HEK293 (cell line): ENCODE results near the gene PTH2.

Source experiments
- CTCF ChIP-seq: fragments of 450-650 bp; formaldehyde crosslinking; IDR thresholded peaks from 2 replicates; pipeline ENCODE4 v1.5.1; 2016; ENCODE audit warnings: missing biosample characterization, missing genetic modification characterization
- EGR2 ChIP-seq: fragments of 450-650 bp; formaldehyde crosslinking; IDR thresholded peaks from 2 replicates; pipeline ENCODE4 v1.5.1; 2016; ENCODE audit warnings: low read depth, missing biosample characterization, missing genetic modification characterization
- KLF7 ChIP-seq: fragments of 450-650 bp; formaldehyde crosslinking; IDR thresholded peaks from 2 replicates; pipeline ENCODE4 v1.5.1; 2016; ENCODE audit warnings: missing biosample characterization, missing genetic modification characterization, borderline replicate concordance
- KLF8 ChIP-seq: fragments of 450-650 bp; formaldehyde crosslinking; IDR thresholded peaks from 2 replicates; pipeline ENCODE4 v1.5.1; 2016; ENCODE audit warnings: missing biosample characterization, missing genetic modification characterization
- PRDM4 ChIP-seq: fragments of 450-650 bp; formaldehyde crosslinking; IDR thresholded peaks from 2 replicates; pipeline ENCODE4 v1.5.1; 2017; ENCODE audit warnings: missing biosample characterization, missing genetic modification characterization
- SETDB1 ChIP-seq: IDR thresholded peaks from one replicate; pipeline ENCODE4 v1.6.1; 2017; ENCODE audit warnings: mild to moderate bottlenecking, low read length, moderate library complexity, mixed read lengths; ENCODE audit not compliant: insufficient read length
- SP3 ChIP-seq: fragments of 450-650 bp; formaldehyde crosslinking; IDR thresholded peaks from 2 replicates; pipeline ENCODE4 v1.5.1; 2016; ENCODE audit warnings: missing biosample characterization, missing genetic modification characterization
- SP7 ChIP-seq: fragments of 450-650 bp; formaldehyde crosslinking; IDR thresholded peaks from 2 replicates; pipeline ENCODE4 v1.5.1; 2016; ENCODE audit warnings: missing biosample characterization, missing genetic modification characterization
- ZFHX2 ChIP-seq: fragments of 450-650 bp; formaldehyde crosslinking; conservative IDR thresholded peaks from 2 replicates; pipeline ENCODE4 v1.5.1; 2016; ENCODE audit warnings: missing biosample characterization, missing genetic modification characterization
- ZFP41 ChIP-seq: fragments of 450-650 bp; formaldehyde crosslinking; IDR thresholded peaks from 2 replicates; pipeline ENCODE4 v1.5.1; 2016; ENCODE audit warnings: missing biosample characterization, missing genetic modification characterization, borderline replicate concordance
- ZNF146 ChIP-seq: fragments of 450-650 bp; formaldehyde crosslinking; IDR thresholded peaks from 2 replicates; pipeline ENCODE4 v1.5.1; 2016; ENCODE audit warnings: missing biosample characterization, missing genetic modification characterization
- ZNF157 ChIP-seq: fragments of 450-650 bp; formaldehyde crosslinking; IDR thresholded peaks from 2 replicates; pipeline ENCODE4 v1.5.1; 2016; ENCODE audit warnings: missing biosample characterization, missing genetic modification characterization
- ZNF2 ChIP-seq: fragments of 450-650 bp; formaldehyde crosslinking; IDR thresholded peaks from 2 replicates; pipeline ENCODE4 v1.5.1; 2016; ENCODE audit warnings: missing biosample characterization, missing genetic modification characterization
- ZNF248 ChIP-seq: fragments of 450-650 bp; formaldehyde crosslinking; IDR thresholded peaks from 2 replicates; pipeline ENCODE4 v1.5.1; 2017; ENCODE audit warnings: missing biosample characterization, missing genetic modification characterization
- ZNF280D ChIP-seq: fragments of 450-650 bp; formaldehyde crosslinking; IDR thresholded peaks from 2 replicates; pipeline ENCODE4 v1.5.1; 2016; ENCODE audit warnings: missing biosample characterization, missing genetic modification characterization
- ZNF341 ChIP-seq: fragments of 450-650 bp; formaldehyde crosslinking; IDR thresholded peaks from 2 replicates; pipeline ENCODE4; 2016; ENCODE audit warnings: low read depth, missing biosample characterization, missing genetic modification characterization
- ZNF473 ChIP-seq: fragments of 450-650 bp; formaldehyde crosslinking; IDR thresholded peaks from 2 replicates; pipeline ENCODE4 v1.5.1; 2017; ENCODE audit warnings: missing biosample characterization, missing genetic modification characterization
- ZNF600 ChIP-seq: fragments of 450-650 bp; formaldehyde crosslinking; IDR thresholded peaks from 2 replicates; pipeline ENCODE4 v1.5.1; 2016; ENCODE audit warnings: missing biosample characterization, missing genetic modification characterization
- ZNF658 ChIP-seq: fragments of 450-650 bp; formaldehyde crosslinking; IDR thresholded peaks from 2 replicates; pipeline ENCODE4; 2016; ENCODE audit warnings: missing biosample characterization, missing genetic modification characterization
- ZNF660 ChIP-seq: fragments of 450-650 bp; IDR thresholded peaks from 2 replicates; pipeline ENCODE4 v1.5.1; 2018; ENCODE audit warnings: missing biosample characterization, mild to moderate bottlenecking, missing genetic modification characterization
- ZNF707 ChIP-seq: fragments of 450-650 bp; formaldehyde crosslinking; IDR thresholded peaks from 2 replicates; pipeline ENCODE4 v1.5.1; 2016; ENCODE audit warnings: missing biosample characterization, missing genetic modification characterization
- ZNF843 ChIP-seq: fragments of 450-650 bp; formaldehyde crosslinking; IDR thresholded peaks from 2 replicates; pipeline ENCODE4 v1.5.1; 2016; ENCODE audit warnings: missing biosample characterization, missing genetic modification characterization
- ZSCAN23 ChIP-seq: fragments of 450-650 bp; formaldehyde crosslinking; IDR thresholded peaks from 2 replicates; pipeline ENCODE4 v1.5.1; 2016; ENCODE audit warnings: missing biosample characterization, missing genetic modification characterization
- ZXDB ChIP-seq: fragments of 450-650 bp; formaldehyde crosslinking; IDR thresholded peaks from 2 replicates; pipeline ENCODE4 v1.5.1; 2016; ENCODE audit warnings: missing biosample characterization, missing genetic modification characterization
- TF ChIP-seq, protein P1 (sequence below): fragments of 450-650 bp; IDR thresholded peaks from 2 replicates; pipeline ENCODE4 v1.5.1; 2018; ENCODE audit warnings: missing biosample characterization, mild to moderate bottlenecking, missing genetic modification characterization
- TF ChIP-seq, protein P2 (sequence below): fragments of 450-650 bp; formaldehyde crosslinking; IDR thresholded peaks from 2 replicates; pipeline ENCODE4 v1.5.1; 2017; ENCODE audit warnings: missing biosample characterization, missing genetic modification characterization
- TF ChIP-seq, protein P3 (sequence below): fragments of 450-650 bp; formaldehyde crosslinking; IDR thresholded peaks from 2 replicates; pipeline ENCODE4 v1.5.1; 2016; ENCODE audit warnings: missing biosample characterization, missing genetic modification characterization

PTH2 gene

DNA sequence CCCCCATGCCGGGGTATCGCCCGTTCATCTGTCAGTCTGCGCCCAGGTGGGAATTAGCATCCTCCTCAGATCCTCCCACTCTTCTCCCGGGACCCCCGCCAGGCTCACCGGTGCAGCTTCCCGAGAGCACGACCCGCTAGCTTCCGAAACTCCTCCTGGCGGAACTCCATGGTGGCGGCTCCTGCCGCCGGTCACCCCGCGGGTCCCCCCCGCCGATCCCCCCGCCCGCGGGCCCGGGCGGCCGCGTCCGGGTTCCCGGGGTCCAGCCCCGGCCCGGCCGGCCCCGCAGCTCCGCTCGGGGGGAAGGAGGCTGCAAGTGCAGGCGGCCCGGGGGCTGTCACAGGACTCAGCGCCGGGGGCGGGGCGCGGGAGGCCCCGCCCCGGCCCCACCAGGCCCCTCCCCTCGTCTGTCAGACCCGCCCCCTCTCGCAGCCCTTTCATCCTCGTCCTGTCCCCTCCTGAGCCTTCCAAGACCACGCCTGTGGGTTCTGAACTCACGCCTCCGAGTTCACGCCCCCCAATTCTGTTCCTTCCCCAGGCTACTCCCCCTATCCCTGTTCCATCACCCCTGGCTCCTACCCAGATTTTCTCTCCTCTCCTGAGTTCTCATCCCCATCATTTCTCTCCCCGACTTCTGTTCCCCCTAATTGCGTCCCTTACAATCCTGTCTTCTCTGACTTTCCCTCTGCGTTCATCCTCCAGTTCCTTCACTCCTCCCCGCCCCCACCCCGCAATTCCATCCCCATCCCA, 18.1 kb upstream of the PTH2 start, which contains the start of gene SLC17A7 (continued):
- TF ChIP-seq SP7 (tag by site-specific recombination) = 0 out of 2 replicates have a peak, but pooled peaks have one; percentile 16
- TF ChIP-seq, protein P1, sequence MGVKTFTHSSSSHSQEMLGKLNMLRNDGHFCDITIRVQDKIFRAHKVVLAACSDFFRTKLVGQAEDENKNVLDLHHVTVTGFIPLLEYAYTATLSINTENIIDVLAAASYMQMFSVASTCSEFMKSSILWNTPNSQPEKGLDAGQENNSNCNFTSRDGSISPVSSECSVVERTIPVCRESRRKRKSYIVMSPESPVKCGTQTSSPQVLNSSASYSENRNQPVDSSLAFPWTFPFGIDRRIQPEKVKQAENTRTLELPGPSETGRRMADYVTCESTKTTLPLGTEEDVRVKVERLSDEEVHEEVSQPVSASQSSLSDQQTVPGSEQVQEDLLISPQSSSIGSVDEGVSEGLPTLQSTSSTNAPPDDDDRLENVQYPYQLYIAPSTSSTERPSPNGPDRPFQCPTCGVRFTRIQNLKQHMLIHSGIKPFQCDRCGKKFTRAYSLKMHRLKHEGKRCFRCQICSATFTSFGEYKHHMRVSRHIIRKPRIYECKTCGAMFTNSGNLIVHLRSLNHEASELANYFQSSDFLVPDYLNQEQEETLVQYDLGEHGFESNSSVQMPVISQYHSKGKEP (tag by site-specific recombination) = no peak
- no peak for TF ChIP-seq ZNF146 (tag by site-specific recombination)
- no peak for TF ChIP-seq ZNF248 (tag by site-specific recombination)
- TF ChIP-seq ZNF660 (tag by site-specific recombination) = no peak
- TF ChIP-seq ZNF2 = no peak
- TF ChIP-seq ZFP41 (tag by site-specific recombination) = no peak
- TF ChIP-seq SETDB1 = no peak
- TF ChIP-seq ZNF473 (tag by site-specific recombination) = no peak
- TF ChIP-seq ZNF707 = no peak
- peak; percentile 44; the same call in 1 of the 2 replicates for TF ChIP-seq KLF7 (tag by site-specific recombination)
- TF ChIP-seq ZNF843 (tag by site-specific recombination) = peak; percentile 27; the same call in 1 of the 2 replicates
- TF ChIP-seq ZSCAN23 = no peak
- TF ChIP-seq ZFHX2 (tag by site-specific recombination) = peak; percentile 72
- TF ChIP-seq ZNF157 = 0 out of 2 replicates have a peak, but pooled peaks have one; percentile 44
- peak; percentile 81 for TF ChIP-seq ZNF600 (tag by site-specific recombination)
- no peak for TF ChIP-seq PRDM4 (tag by site-specific recombination)
- 0 out of 2 replicates have a peak, but pooled peaks have one; percentile 34 for TF ChIP-seq CTCF (tag by site-specific recombination)
- TF ChIP-seq KLF8 (tag by site-specific recombination) = peak; percentile 68; the same call in 1 of the 2 replicates
- TF ChIP-seq, protein P2, sequence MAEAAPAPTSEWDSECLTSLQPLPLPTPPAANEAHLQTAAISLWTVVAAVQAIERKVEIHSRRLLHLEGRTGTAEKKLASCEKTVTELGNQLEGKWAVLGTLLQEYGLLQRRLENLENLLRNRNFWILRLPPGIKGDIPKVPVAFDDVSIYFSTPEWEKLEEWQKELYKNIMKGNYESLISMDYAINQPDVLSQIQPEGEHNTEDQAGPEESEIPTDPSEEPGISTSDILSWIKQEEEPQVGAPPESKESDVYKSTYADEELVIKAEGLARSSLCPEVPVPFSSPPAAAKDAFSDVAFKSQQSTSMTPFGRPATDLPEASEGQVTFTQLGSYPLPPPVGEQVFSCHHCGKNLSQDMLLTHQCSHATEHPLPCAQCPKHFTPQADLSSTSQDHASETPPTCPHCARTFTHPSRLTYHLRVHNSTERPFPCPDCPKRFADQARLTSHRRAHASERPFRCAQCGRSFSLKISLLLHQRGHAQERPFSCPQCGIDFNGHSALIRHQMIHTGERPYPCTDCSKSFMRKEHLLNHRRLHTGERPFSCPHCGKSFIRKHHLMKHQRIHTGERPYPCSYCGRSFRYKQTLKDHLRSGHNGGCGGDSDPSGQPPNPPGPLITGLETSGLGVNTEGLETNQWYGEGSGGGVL = peak; percentile 78
- TF ChIP-seq EGR2 (tag by site-specific recombination) = peak; percentile 61
- TF ChIP-seq SP3 (tag by site-specific recombination) = peak; percentile 79
- peak; percentile 23; the same call in 1 of the 2 replicates for TF ChIP-seq ZXDB
- no peak for TF ChIP-seq ZNF658 (tag by site-specific recombination)
- TF ChIP-seq ZNF341 (tag by site-specific recombination) = peak; percentile 20; the same call in 1 of the 2 replicates
- TF ChIP-seq, protein P3, sequence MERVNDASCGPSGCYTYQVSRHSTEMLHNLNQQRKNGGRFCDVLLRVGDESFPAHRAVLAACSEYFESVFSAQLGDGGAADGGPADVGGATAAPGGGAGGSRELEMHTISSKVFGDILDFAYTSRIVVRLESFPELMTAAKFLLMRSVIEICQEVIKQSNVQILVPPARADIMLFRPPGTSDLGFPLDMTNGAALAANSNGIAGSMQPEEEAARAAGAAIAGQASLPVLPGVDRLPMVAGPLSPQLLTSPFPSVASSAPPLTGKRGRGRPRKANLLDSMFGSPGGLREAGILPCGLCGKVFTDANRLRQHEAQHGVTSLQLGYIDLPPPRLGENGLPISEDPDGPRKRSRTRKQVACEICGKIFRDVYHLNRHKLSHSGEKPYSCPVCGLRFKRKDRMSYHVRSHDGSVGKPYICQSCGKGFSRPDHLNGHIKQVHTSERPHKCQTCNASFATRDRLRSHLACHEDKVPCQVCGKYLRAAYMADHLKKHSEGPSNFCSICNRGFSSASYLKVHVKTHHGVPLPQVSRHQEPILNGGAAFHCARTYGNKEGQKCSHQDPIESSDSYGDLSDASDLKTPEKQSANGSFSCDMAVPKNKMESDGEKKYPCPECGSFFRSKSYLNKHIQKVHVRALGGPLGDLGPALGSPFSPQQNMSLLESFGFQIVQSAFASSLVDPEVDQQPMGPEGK (tag by site-specific recombination) = peak; percentile 80
- TF ChIP-seq ZNF280D (tag by site-specific recombination) = no peak
